HG03280 (cell line): ENCODE results near the gene DIS3L2.
"Not testable (repeated sequence)": the region's sequence is repeated elsewhere in the genome, so short reads cannot be mapped to it uniquely, and the experiment has no call there.

Source experiments
- ATAC-seq: cut with Tn5 transposase; IDR thresholded peaks from one replicate; pipeline ENCODE4 v1.9.1; 2021; ENCODE audit warnings: mild to moderate bottlenecking, moderate library complexity; ENCODE audit not compliant: unreplicated experiment

Gene DIS3L2

DNA sequence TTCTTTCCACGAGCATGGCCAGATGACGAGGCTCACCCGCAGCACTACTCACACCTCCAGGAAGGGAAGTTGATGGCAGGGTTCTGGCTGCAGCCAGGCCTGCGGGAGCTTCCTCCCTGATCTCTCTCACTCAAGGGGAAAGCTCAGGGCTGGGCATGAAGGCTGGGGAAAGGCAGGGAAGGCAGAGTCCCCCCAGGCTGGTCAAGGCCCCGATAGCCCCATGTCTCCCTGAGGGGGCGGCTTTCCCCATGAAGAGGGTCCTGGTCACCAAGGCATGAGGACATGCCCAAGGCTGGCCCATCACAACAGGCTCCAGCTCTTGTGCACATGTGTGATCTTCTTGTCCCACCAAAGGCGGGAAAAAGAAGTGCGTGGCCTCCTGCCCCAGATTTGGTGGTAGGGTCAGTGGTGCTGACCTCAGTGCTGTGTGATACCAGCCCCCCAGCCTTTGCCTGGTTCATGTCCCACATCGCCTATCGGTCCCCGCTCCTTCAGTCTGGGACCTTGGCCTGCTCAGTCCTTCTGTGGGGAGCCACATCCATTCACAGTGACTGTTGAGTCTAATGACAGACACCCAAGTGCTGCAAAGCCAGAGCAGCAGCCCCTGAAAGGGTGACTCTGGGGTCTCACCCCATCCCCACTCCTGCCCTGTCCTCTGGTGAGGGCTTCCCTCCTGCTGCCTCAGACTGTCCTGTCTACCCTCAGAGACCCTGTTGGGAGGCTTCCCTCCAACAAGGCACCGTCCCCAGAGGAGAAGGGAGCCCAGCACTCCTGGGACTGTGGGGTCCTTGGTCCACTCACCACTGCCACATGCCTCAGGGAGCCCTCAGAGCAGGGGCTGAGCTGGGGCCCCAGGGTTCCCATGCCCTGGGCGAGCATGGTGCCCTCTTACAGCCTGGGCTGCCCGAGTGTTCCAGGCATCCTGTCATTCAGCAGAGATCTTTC, 367.3 kb downstream of the DIS3L2 start:
- ATAC-seq: no peak

GRCh38 chr2:232329716-232330067, 368.2 kb downstream of the DIS3L2 start:
- ATAC-seq: no peak

GRCh38 chr2:232330068-232330999, 368.8 kb downstream of the DIS3L2 start:
- ATAC-seq: no peak

GRCh38 chr2:232331061-232331460, 369.5 kb downstream of the DIS3L2 start:
- not testable (repeated sequence) for ATAC-seq

- not testable (repeated sequence) for ATAC-seq
Measured at GRCh38 chr2:232331641-232332040, 370.1 kb downstream of the DIS3L2 start.

DNA sequence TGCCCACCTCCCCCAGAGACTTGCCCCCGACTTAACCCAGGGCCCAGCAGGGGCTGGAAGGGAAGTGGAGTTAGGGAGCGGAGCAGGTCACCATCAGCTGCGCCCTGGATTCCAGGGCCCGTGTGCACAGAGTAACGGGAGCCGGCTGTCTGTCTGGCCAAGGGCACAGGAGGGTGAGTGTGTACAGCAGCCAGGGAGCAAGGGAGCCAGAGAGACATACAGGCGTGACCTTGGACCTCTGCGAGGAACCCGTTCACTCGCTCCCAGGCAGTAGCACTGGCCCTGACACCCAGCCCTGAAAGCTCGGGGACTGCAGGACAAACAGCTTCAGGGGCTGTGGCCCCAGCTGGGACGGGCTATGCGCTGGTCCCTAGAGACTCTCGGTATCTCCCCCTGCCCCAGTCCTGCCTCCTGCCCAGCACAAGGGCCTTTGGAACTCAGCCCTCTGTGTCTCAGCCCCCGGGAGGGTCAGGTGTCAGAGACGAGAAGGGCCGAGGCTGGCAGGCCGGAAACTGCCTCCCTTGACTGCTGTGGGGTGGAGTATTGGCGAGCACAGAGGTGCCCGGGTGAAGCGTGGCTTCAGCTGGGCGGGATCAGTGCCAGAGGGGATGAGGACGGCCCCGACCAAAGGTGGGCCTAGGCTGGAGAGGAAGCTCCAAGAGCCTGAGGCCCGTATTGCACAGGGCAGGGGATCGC, 370.9 kb downstream of the DIS3L2 start:
- not testable (repeated sequence) for ATAC-seq

- no peak for ATAC-seq
Measured at GRCh38 chr2:232332940-232333259, 371.4 kb downstream of the DIS3L2 start.

GRCh38 chr2:232333361-232334135, 372.0 kb downstream of the DIS3L2 start:
- no peak for ATAC-seq

- ATAC-seq: not testable (repeated sequence)
Measured at GRCh38 chr2:232334136-232334884, 372.8 kb downstream of the DIS3L2 start.

GRCh38 chr2:232334885-232335205, 373.3 kb downstream of the DIS3L2 start:
- ATAC-seq: not testable (repeated sequence)

- ATAC-seq: not testable (repeated sequence)
Measured at GRCh38 chr2:232335206-232335858, 373.8 kb downstream of the DIS3L2 start.

DNA sequence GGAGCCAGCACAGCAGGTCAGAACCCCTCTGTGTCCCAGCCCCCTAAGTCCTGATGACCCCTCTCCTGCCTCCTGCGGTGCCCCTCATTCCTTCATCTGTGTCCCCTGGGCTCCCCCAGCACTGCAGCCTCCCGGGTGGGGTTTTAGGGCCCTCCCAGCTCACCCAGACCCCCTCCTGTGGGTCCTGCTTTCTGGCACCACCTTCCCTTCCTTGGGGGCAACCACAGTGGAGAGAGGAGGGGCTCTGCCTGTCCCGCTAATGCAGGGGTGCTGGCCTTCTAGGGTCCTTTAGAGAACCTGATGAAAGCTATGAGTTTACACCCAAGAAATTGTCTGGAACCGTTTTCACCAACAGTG, 374.3 kb downstream of the DIS3L2 start:
- no peak for ATAC-seq

GRCh38 chr2:232336241-232336736, 374.8 kb downstream of the DIS3L2 start:
- ATAC-seq: no peak

DNA sequence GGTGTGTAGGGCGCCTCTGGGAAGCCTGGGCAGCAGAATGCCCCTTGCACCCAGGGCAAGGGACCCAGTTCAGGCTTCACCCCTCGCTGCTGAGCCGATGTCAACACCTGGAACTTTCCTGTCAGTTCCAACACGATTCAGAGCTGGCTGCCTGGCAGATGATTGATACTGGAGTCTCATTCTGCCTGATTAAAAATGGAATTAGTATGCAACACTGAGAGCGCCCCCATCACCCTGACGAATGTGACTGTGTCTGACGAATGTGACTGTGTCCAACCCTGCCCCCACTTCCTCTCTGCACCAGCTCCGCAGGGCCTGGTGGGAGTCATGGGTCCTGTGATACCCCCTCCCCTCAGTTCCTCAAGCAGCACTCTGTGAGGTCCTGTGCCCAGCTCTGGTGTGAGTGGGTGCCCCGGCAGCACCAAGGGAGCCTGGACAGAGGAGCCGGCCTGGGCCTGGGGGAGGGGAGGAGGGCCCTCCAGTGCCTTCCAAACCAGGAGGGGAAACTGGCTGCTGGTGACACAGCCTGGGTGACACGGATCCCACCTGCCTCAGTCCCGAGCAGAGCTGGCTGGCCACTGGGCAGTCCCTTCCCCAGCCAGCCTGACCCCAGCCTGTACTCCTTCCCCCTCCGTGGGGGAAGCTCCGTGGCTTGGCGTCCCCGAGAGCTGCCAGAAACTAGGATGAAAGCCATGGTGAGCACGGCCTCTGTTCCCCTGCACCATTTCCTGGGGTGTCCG, 375.6 kb downstream of the DIS3L2 start:
- ATAC-seq: no peak

DNA sequence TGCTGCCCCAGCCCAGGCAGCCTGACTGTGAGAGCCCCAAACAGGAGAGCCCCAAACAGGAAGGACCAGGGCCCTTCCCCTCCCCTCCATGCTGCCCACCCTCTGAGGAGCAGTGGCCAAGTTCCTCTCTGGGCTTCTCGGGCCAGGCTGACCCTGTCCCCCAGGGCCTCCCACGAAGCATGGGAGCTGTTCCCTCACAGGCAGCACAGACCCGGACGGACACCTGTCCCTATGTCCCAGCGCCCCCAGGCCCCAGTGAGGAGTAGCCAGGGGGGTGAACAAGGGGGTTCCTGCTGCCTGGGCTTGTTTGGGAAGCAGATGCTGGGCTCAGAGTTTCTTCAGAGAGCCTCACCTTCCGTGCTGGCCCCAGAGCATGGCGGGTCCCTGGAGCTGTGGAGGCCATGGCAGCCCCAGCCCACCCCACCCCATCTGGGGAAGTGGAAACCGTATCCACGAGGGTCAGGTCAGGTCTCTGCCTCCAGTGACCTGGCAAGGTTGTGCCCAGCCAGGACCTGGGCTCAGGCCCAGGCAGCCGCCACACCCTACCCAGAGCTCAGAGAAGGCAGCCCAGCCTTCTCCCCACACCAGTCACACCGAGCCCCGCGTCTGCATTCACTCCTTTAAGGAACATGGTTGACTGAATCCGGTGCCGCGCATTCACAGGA, 376.7 kb downstream of the DIS3L2 start:
- not testable (repeated sequence) for ATAC-seq

- ATAC-seq: no peak
Measured at GRCh38 chr2:232338759-232339106, 377.2 kb downstream of the DIS3L2 start.

GRCh38 chr2:232339121-232340081, 377.9 kb downstream of the DIS3L2 start:
- no peak for ATAC-seq
